ENCODE results near the gene PTCRA. TPM values are rescaled to one million over a fixed set of nuclear protein-coding genes. Genes with fewer than 3 reads are reported as not detected.

Gene PTCRA
- total and polyA plus RNA-seq, 2 donors (not counting 3 experiments of a cell fraction or from before 2014, with no cell fraction given), result not detected

DNA sequence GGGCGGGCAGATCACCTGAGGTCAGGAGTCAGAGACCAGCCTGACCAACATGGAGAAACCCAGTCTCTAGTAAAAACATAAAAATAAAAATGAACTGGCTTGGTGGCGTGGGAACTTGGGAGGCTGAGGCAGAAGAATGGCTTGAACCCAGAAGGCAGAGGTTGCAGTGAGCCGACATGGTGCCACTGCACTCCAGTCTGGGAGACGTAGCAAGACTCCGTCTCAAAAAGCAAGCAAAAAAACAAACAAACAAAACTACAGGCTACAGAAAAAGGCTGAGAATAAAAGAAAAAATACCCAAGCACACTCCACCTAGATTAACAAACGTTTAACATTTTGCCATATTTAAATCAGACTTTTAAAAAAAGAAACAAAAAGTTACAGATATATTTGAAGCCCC, 5.9 kb downstream of the PTCRA start:
- Histone ChIP-seq H3K9ac (replicated peaks; ENCODE audit: extremely low read depth, insufficient read depth, low read length) (no peak overlapping the region), H3K36me3 (ENCODE audit: control insufficient read depth in 2 of 2, extremely low read depth in 1 of 2, insufficient read depth in 2 of 2, low read length in 2 of 2) (no peaks in the 10 kb centered on the region), H3K27me3 (ENCODE audit: control insufficient read depth in 2 of 2, insufficient read depth in 2 of 2, low read length in 2 of 2) (peaks cover 0 to 3% of the 10 kb centered on the region in 2 experiments), H3K79me2 (ENCODE audit: control insufficient read depth, insufficient read depth, low read length) (no peaks in the 10 kb centered on the region), H2AFZ (ENCODE audit: low read depth, low read length) (no peak overlapping the region), H3K27ac (ENCODE audit: insufficient read depth, low read depth, low read length) (no peak overlapping the region), H3K9me1 (replicated peaks; ENCODE audit: control insufficient read depth, extremely low read depth, insufficient read depth, low read length) (no peaks in the 10 kb centered on the region), H4K20me1 (replicated peaks; ENCODE audit: control insufficient read depth, extremely low read depth, insufficient read depth, low read length) (no peaks in the 10 kb centered on the region), H3K4me1 (ENCODE audit: control insufficient read depth, extremely low read depth, insufficient read depth, low read length) (peaks cover 4% of the 10 kb centered on the region), H3K9me3 (replicated peaks; ENCODE audit: control insufficient read depth, insufficient read depth, low read length) (no peaks in the 10 kb centered on the region), H3K4me3 (replicated peaks in 1 of 3; ENCODE audit: insufficient read depth in 1 of 3, low read depth in 1 of 3, low read length in 3 of 3) (no peak overlapping the region), H3K4me2 (ENCODE audit: insufficient read depth, low read length) (no peak overlapping the region)
- CTCF ChIA-PET, result no interaction called here
- FAIRE-seq, result no peak
- dilution Hi-C loops (cut with MboI; ENCODE audit: extremely low pct_ligation_motif_present, low sequenced_read_pairs), result no loop called here
- no peak for DNase-seq (ENCODE audit: low read depth, low spot score)
- POLR2A ChIA-PET, result no interaction called here
- TF ChIP-seq FOS (IDR thresholded peaks at IDR 0.05; ENCODE audit: borderline replicate concordance, insufficient read depth, low read length) (no peak), GATA2 (IDR thresholded peaks at IDR 0.05; ENCODE audit: insufficient read depth, insufficient read length, low read depth, low read length) (no peak), MYC (IDR thresholded peaks at IDR 0.05; ENCODE audit: low read depth, low read length) (no peak), POLR2A (IDR thresholded peaks at IDR 0.05; ENCODE audit: low read depth, low read length) (no peak), EZH2 (IDR thresholded peaks at IDR 0.05; ENCODE audit: borderline replicate concordance, low read depth, low read length, severe bottlenecking) (no peak), JUN (IDR thresholded peaks at IDR 0.05; ENCODE audit: borderline replicate concordance, insufficient read depth, insufficient read length, low read depth) (no peak), POLR2AphosphoS5 (IDR thresholded peaks at IDR 0.05; ENCODE audit: insufficient read depth, low read depth, low read length) (no peak)
- TF ChIP-seq, protein P1, sequence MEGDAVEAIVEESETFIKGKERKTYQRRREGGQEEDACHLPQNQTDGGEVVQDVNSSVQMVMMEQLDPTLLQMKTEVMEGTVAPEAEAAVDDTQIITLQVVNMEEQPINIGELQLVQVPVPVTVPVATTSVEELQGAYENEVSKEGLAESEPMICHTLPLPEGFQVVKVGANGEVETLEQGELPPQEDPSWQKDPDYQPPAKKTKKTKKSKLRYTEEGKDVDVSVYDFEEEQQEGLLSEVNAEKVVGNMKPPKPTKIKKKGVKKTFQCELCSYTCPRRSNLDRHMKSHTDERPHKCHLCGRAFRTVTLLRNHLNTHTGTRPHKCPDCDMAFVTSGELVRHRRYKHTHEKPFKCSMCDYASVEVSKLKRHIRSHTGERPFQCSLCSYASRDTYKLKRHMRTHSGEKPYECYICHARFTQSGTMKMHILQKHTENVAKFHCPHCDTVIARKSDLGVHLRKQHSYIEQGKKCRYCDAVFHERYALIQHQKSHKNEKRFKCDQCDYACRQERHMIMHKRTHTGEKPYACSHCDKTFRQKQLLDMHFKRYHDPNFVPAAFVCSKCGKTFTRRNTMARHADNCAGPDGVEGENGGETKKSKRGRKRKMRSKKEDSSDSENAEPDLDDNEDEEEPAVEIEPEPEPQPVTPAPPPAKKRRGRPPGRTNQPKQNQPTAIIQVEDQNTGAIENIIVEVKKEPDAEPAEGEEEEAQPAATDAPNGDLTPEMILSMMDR (IDR thresholded peaks at IDR 0.05; ENCODE audit: extremely low read depth in 1 of 2, insufficient read depth in 1 of 2, low read depth in 1 of 2, low read length in 2 of 2), result no peak
- TF ChIP-seq, protein P2, sequence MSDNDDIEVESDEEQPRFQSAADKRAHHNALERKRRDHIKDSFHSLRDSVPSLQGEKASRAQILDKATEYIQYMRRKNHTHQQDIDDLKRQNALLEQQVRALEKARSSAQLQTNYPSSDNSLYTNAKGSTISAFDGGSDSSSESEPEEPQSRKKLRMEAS (IDR thresholded peaks at IDR 0.05; ENCODE audit: insufficient read depth, insufficient read length), result no peak
- intact Hi-C loops (cut with micrococcal nuclease), result no loop called here
- BruUV-seq (replicated peaks), result no TSS peak

Data from endothelial cell of umbilical vein (primary cell).